DMS53 treated with DMSO at 0.1 percent for 48 hours (cell line): ENCODE results near the gene HOXB6.

Source experiments
- DNase-seq: peaks from one replicate; lab custom pipeline; 2025; ENCODE audit not compliant: unreplicated experiment; lab: John Stamatoyannopoulos, UW

Gene HOXB6

GRCh38 chr17:48624118-48624517, 19.3 kb upstream of the HOXB6 start:
- DNase-seq: no peak

GRCh38 chr17:48623583-48623982, 18.8 kb upstream of the HOXB6 start:
- no peak for DNase-seq

GRCh38 chr17:48622857-48623256, 18.1 kb upstream of the HOXB6 start:
- DNase-seq: no peak

- DNase-seq: no peak
Measured at GRCh38 chr17:48621410-48622392, 16.9 kb upstream of the HOXB6 start.

- no peak for DNase-seq
Measured at GRCh38 chr17:48620461-48621139, 15.8 kb upstream of the HOXB6 start.

- no peak for DNase-seq
Measured at GRCh38 chr17:48619826-48620449, 15.2 kb upstream of the HOXB6 start.

GRCh38 chr17:48618256-48618896, 13.6 kb upstream of the HOXB6 start:
- peak; percentile 77 for DNase-seq

- no peak for DNase-seq
Measured at GRCh38 chr17:48617471-48618255, 12.9 kb upstream of the HOXB6 start.

- DNase-seq: no peak
Measured at GRCh38 chr17:48616717-48617470, 12.1 kb upstream of the HOXB6 start.

GRCh38 chr17:48615963-48616716, 11.4 kb upstream of the HOXB6 start:
- DNase-seq: no peak

GRCh38 chr17:48615047-48615962, 10.5 kb upstream of the HOXB6 start, which contains the start of gene HOXB8:
HOXB8 (minus strand) TSS chr17:48615292; CDS start chr17:48614704, 588 bp downstream.
- DNase-seq: no peak

- DNase-seq: no peak
Measured at GRCh38 chr17:48613862-48614694, 9.3 kb upstream of the HOXB6 start.

- DNase-seq: no peak
Measured at GRCh38 chr17:48612854-48613691, 8.3 kb upstream of the HOXB6 start.

- no peak for DNase-seq
Measured at GRCh38 chr17:48612456-48612853, 7.7 kb upstream of the HOXB6 start.

GRCh38 chr17:48611681-48612455, 7.1 kb upstream of the HOXB6 start:
- no peak for DNase-seq
